Left lung (tissue), 10 donors: Measurements from ENCODE around the gene ZBTB46. TPM values are rescaled to one million over a fixed set of nuclear protein-coding genes. Genes with fewer than 3 reads are reported as not detected.

ENCODE experiments used
- ATAC-seq: fragments of 200-7000 bp; cut with Tn5 transposase; one replicate; pipeline ENCODE4 v1.9.1; 2020; ENCODE audit warnings: moderate library complexity
- DNase-seq, 4 donors: peaks; one replicate each; pipeline ENCODE4 v3.0.0-alpha.2; 2013 to 2020
- H3K27ac ChIP-seq, 2 donors: fragments of 200-600 bp; sonication (generic) in 1 of 2; one replicate each; pipeline versions ENCODE4 v1.5.0 to v1.8.0; 2020 to 2021
- H3K27me3 ChIP-seq, 2 donors: fragments of 200-600 bp; sonication (generic) in 1 of 2; one replicate each; pipeline versions ENCODE4 v1.5.0 to v1.8.0; 2020 to 2021
- H3K36me3 ChIP-seq, 2 donors: fragments of 200-600 bp; sonication (generic) in 1 of 2; one replicate each; pipeline versions ENCODE4 v1.5.0 to v1.8.0; 2020 to 2021
- H3K4me1 ChIP-seq, 2 donors: fragments of 200-600 bp; one replicate each; pipeline ENCODE4 v1.8.0; 2021
- H3K4me3 ChIP-seq, 2 donors: fragments of 200-600 bp; sonication (generic) in 1 of 2; one replicate each; pipeline versions ENCODE4 v1.5.0 to v1.8.0; 2020 to 2021; ENCODE audit warnings: mild to moderate bottlenecking in 1 of 2
- H3K9me3 ChIP-seq, 2 donors: fragments of 200-600 bp; sonication (generic) in 1 of 2; one replicate each; pipeline versions ENCODE4 v1.5.0 to v1.8.0; 2020 to 2021
- intact Hi-C, 2 donors: fragments of 100-400 bp; cut with DNase I; formaldehyde crosslinking; loops; one replicate each; pipeline versions ENCODE4 v1.11.2 to v1.14.2; 2022
- polyA plus RNA-seq, 6 donors: library from polyadenylated mRNA; unstranded; fragments of 120-200 nt; gene quantifications; one replicate each; pipeline ENCODE4 v1.2.1, GENCODE V29; 2013; ENCODE audit not compliant: insufficient read length in 6 of 6
- total RNA-seq, 2 donors: library from RNA; stranded (reverse); fragmentation: NEBNext Ultra II Directional; extraction: Animal tissue kit (Norgen Biotek cat#: 25700); gene quantifications; one replicate each; pipeline ENCODE4 v1.2.1, GENCODE V29; 2021
- TF ChIP-seq, protein P1 (sequence below), 2 donors: fragments of 200-600 bp; sonication (generic) in 1 of 2; IDR thresholded peaks; one replicate each; pipeline versions ENCODE4 v1.5.0 to v1.8.0; 2021; ENCODE audit warnings: antibody characterized with exemption in 2 of 2
- donor health status: DM: no; HTN: yes; CAD: no.
- donor health status: DM: no; HTN: no; CAD: no.

ZBTB46 gene
- total and polyA plus RNA-seq, 8 donors: 9.2 to 16.3 (median 11.7) TPM

DNA sequence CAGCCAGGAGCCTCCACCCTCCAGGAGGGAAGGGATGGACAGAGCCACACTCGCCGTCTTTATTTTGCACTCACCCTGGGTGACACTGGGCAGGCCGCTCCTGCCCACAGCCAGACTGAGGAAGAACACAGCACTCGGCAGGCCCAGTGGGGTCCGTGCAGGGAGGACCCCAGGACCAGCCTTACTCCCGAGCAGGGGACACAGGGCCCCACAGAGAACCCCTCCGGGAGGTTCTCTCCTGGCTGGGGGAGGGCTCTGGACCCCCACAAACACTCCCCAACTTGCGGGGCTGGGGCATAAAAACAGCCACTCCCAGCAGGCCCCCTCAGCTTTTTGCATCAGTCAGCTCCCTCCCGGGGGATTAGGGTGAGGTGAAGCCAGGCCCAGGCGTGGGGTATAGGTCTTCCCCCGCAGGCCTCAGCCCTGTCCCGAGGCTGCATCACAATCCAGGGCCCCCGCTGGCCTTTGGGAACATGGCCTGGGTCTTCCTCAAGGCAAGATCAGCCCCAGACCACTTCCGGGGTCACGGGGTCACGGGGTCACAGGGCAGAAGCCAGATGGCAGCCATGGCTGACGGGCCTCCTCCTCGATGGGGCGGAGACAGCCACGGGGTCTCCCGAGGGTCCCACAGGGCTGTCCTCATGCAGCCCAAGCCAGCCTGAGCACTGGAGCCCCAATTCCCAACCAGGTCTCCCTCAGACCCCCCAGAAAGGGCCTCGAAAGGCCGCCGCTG lies 131.4 kb downstream of the ZBTB46 start:
- H3K4me3 ChIP-seq: peak overlapping the region in 1 of 2 donors; percentile 40
- H3K4me1 ChIP-seq: peaks cover 12 to 47% of the 10 kb centered on the region in 2 donors
- ATAC-seq (no peak), DNase-seq (peak in 1 of 4 donors; percentile 70)
- H3K36me3 ChIP-seq: peaks cover 0 to 48% of the 10 kb centered on the region in 2 donors
- H3K9me3 ChIP-seq: no peaks in the 10 kb centered on the region
- TF ChIP-seq, protein P1, sequence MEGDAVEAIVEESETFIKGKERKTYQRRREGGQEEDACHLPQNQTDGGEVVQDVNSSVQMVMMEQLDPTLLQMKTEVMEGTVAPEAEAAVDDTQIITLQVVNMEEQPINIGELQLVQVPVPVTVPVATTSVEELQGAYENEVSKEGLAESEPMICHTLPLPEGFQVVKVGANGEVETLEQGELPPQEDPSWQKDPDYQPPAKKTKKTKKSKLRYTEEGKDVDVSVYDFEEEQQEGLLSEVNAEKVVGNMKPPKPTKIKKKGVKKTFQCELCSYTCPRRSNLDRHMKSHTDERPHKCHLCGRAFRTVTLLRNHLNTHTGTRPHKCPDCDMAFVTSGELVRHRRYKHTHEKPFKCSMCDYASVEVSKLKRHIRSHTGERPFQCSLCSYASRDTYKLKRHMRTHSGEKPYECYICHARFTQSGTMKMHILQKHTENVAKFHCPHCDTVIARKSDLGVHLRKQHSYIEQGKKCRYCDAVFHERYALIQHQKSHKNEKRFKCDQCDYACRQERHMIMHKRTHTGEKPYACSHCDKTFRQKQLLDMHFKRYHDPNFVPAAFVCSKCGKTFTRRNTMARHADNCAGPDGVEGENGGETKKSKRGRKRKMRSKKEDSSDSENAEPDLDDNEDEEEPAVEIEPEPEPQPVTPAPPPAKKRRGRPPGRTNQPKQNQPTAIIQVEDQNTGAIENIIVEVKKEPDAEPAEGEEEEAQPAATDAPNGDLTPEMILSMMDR (IDR thresholded peaks at IDR 0.05): no peak
- intact Hi-C loops: no loop called here
- peak overlapping the region; percentile 41 to 82 for H3K27ac ChIP-seq
- H3K27me3 ChIP-seq: peaks cover 0 to 10% of the 10 kb centered on the region in 2 donors

DNA sequence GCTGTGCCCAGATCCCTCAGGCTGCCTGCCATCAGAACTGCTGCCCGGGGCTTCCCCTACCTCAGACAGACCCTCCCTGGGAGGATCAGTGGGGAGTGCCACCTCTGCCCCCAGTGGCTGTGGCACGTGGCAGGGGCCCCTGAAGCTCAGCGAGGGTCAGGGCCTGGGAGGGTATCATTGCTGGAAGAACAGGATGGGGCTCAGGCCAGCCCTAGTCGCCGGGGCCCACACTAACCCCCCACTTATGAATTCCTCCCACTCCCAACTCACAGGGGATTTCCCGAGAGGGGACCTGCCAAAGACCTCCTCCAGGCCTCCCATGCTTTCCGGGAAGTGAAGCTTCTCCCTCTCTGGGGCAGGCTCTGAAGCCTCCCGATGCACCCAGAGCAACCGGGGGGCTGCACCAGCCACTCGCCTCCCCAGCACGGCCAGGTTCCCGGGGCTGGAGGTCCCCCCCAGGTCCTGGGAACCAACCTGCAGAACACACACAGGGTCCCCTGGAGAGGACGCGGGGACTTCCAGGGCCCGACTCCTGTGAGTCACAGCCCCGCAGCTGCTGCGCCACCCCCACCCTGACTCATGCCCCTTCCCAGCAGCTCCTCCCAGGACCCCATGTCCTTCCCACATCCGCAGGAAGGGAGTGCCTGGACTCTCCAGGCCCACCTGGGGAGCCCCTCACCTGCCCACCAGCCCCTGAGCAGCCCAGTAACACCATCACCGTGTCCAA lies 132.2 kb downstream of the ZBTB46 start:
- H3K36me3 ChIP-seq: peaks cover 0 to 46% of the 10 kb centered on the region in 2 donors
- ATAC-seq (peak; percentile 50), DNase-seq (peak in 1 of 4 donors; percentile 81)
- H3K4me3 ChIP-seq: peak overlapping the region in 1 of 2 donors; percentile 40
- H3K27me3 ChIP-seq: peaks cover 0 to 10% of the 10 kb centered on the region in 2 donors
- peaks cover 12 to 47% of the 10 kb centered on the region in 2 donors for H3K4me1 ChIP-seq
- H3K9me3 ChIP-seq: no peaks in the 10 kb centered on the region
- peak overlapping the region; percentile 56 to 82 for H3K27ac ChIP-seq
- intact Hi-C loops: no loop called here
- TF ChIP-seq, protein P1 (IDR thresholded peaks at IDR 0.05): no peak

DNA sequence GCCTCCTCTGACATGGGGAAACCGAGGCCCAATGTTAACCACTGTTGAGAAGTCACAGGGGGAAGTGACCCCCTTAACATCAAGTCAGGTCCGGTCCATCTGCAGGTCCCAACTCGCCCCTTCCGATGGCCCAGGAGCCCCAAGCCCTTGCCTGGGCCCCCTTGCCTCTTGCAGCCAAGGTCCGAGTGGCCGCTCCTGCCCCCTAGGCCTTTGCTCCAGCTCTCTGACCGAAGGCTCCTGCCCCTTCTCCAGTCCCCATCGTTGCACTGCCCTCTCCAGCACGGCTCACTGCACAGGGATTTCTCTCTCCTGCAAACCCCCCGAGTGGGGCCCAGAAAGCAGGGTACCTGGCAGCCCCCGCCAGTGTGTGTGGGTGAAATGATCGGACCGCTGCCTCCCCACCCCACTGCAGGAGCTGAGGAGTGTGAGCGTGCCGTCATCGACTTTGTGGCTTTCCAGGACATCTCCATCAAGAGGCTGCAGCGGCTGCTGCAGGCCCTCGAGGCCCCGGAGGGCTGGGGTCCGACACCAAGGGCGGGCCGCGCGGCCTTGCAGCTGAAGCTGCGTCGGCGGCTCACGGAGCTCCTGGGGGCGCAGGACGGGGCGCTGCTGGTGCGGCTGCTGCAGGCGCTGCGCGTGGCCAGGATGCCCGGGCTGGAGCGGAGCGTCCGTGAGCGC lies 133.1 kb downstream of the ZBTB46 start:
- TF ChIP-seq, protein P1 (IDR thresholded peaks at IDR 0.05): no peak
- intact Hi-C loops: no loop called here
- Histone ChIP-seq H3K4me1 (peaks cover 12 to 47% of the 10 kb centered on the region in 2 donors), H3K27ac (peak overlapping the region; percentile 56 to 82), H3K36me3 (peaks cover 0 to 39% of the 10 kb centered on the region in 2 donors), H3K9me3 (no peaks in the 10 kb centered on the region), H3K4me3 (peak overlapping the region in 1 of 2 donors; percentile 40), H3K27me3 (peaks cover 0 to 10% of the 10 kb centered on the region in 2 donors)
- no peak for ATAC-seq
- peak in 1 of 4 donors; percentile 75 for DNase-seq

DNA sequence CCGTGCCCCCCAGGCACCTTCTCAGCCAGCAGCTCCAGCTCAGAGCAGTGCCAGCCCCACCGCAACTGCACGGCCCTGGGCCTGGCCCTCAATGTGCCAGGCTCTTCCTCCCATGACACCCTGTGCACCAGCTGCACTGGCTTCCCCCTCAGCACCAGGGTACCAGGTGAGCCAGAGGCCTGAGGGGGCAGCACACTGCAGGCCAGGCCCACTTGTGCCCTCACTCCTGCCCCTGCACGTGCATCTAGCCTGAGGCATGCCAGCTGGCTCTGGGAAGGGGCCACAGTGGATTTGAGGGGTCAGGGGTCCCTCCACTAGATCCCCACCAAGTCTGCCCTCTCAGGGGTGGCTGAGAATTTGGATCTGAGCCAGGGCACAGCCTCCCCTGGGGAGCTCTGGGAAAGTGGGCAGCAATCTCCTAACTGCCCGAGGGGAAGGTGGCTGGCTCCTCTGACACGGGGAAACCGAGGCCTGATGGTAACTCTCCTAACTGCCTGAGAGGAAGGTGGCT lies 133.7 kb downstream of the ZBTB46 start:
- intact Hi-C loops: no loop called here
- peak overlapping the region in 1 of 2 donors; percentile 40 for H3K4me3 ChIP-seq
- H3K36me3 ChIP-seq: peaks cover 0 to 39% of the 10 kb centered on the region in 2 donors
- H3K27me3 ChIP-seq: peaks cover 0 to 10% of the 10 kb centered on the region in 2 donors
- H3K9me3 ChIP-seq: no peaks in the 10 kb centered on the region
- no peak for ATAC-seq
- no peak for DNase-seq
- TF ChIP-seq, protein P1 (IDR thresholded peaks at IDR 0.05): no peak
- H3K4me1 ChIP-seq: peaks cover 12 to 52% of the 10 kb centered on the region in 2 donors
- H3K27ac ChIP-seq: peak overlapping the region in 1 of 2 donors; percentile 82
